ENCODE results near the gene HSPH1.

GRCh38 chr13:31192306-31192705 lies 30.6 kb upstream of the HSPH1 start:
- TF ChIP-seq CTCF (IDR thresholded peaks at IDR 0.05) (no peak), POLR2A (IDR thresholded peaks at IDR 0.05) (no peak), POLR2AphosphoS5 (IDR thresholded peaks at IDR 0.05) (no peak)
